ENCODE data around the gene DAAM1. TPM values are rescaled to one million over a fixed set of nuclear protein-coding genes. Genes with fewer than 3 reads are reported as not detected.

The DAAM1 gene
- total RNA-seq, 1 donor from 2014 or later = 38.0 TPM

DNA sequence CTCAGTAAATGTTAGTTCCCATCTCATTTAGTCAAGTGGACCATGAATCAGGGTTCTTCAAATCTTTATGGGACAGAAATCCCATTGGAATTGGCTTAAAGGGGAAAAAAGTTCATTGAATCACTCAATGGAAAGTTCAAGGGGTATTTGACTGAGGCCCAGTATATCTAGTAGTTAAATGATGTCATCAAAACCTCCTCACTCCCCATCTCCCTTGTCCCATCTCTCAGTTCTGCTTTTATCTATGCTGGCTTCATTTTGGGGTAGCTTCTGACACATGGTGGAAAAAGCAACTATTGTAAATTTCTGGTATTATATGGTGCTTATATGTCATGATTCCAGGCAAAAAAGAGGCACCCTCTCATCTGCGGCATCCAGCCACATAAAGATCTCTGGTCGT, 51.9 kb downstream of the DAAM1 start:
- H3K9me3 ChIP-seq (ENCODE audit: insufficient read depth, low read depth, low read length) = no peaks in the 10 kb centered on the region
- Mint-ChIP-seq H3K36me3 (ENCODE audit: low read depth, unreplicated experiment) (peaks cover 3% of the 10 kb centered on the region), H3K9me3 (ENCODE audit: unreplicated experiment) (no peaks in the 10 kb centered on the region), H3K4me1 (ENCODE audit: low read depth, unreplicated experiment) (peaks cover 14% of the 10 kb centered on the region), H3K27ac (ENCODE audit: unreplicated experiment) (no peak overlapping the region), H3K4me3 (ENCODE audit: unreplicated experiment) (no peak overlapping the region), H3K27me3 (ENCODE audit: low read depth, unreplicated experiment) (no peaks in the 10 kb centered on the region)
- H3K4me1 ChIP-seq (ENCODE audit: insufficient read depth, low read length) = no peaks in the 10 kb centered on the region
- no peaks in the 10 kb centered on the region for H3K36me3 ChIP-seq (ENCODE audit: insufficient read depth, low read length)
- H3K27ac ChIP-seq (ENCODE audit: low read depth, low read length) = no peak overlapping the region
- peaks cover 48% of the 10 kb centered on the region for H4K20me1 ChIP-seq (ENCODE audit: insufficient read depth, low read length)
- no peak overlapping the region for H3K4me2 ChIP-seq (ENCODE audit: low read length)
- no peak overlapping the region for H2AFZ ChIP-seq (ENCODE audit: low read depth, low read length)
- no peak overlapping the region for H3K4me3 ChIP-seq (ENCODE audit: insufficient read depth, low read depth, low read length)
- H3K9ac ChIP-seq (ENCODE audit: low read length) = no peak overlapping the region
- FAIRE-seq (no peak), DNase-seq (ENCODE audit: low read depth) (no peak)
- H3K27me3 ChIP-seq (ENCODE audit: insufficient read depth, low read length) = no peaks in the 10 kb centered on the region
- H3K79me2 ChIP-seq (ENCODE audit: insufficient read depth, low read length) = peaks cover 54% of the 10 kb centered on the region
- TF ChIP-seq, protein P1, sequence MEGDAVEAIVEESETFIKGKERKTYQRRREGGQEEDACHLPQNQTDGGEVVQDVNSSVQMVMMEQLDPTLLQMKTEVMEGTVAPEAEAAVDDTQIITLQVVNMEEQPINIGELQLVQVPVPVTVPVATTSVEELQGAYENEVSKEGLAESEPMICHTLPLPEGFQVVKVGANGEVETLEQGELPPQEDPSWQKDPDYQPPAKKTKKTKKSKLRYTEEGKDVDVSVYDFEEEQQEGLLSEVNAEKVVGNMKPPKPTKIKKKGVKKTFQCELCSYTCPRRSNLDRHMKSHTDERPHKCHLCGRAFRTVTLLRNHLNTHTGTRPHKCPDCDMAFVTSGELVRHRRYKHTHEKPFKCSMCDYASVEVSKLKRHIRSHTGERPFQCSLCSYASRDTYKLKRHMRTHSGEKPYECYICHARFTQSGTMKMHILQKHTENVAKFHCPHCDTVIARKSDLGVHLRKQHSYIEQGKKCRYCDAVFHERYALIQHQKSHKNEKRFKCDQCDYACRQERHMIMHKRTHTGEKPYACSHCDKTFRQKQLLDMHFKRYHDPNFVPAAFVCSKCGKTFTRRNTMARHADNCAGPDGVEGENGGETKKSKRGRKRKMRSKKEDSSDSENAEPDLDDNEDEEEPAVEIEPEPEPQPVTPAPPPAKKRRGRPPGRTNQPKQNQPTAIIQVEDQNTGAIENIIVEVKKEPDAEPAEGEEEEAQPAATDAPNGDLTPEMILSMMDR (IDR thresholded peaks at IDR 0.05; ENCODE audit: insufficient read depth, low read depth, low read length) = no peak
- TF ChIP-seq EZH2 (IDR thresholded peaks at IDR 0.05; ENCODE audit: insufficient read depth, low read length) = no peak

DNA sequence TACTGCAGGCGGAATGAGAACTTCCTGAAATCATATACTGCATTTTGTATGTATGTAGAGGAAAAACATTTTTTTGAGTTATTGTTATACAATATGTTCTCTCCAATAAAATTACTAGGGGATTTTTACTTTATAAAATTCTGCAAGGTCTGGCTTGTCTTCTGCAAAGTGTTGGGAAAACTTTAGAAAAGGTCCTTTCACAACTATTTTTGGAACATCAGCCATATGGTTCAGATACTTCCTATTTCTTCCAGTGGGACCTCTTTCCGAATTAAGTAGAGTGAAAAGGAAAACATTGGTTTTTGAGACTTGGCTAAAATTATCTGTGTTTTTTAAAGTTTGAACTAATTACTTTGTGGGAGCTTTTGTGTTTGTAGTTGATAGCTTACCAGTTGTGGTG, 52.7 kb downstream of the DAAM1 start:
- Mint-ChIP-seq H3K36me3 (ENCODE audit: low read depth, unreplicated experiment) (peaks cover 3% of the 10 kb centered on the region), H3K27ac (ENCODE audit: unreplicated experiment) (no peak overlapping the region), H3K4me1 (ENCODE audit: low read depth, unreplicated experiment) (peaks cover 13% of the 10 kb centered on the region), H3K27me3 (ENCODE audit: low read depth, unreplicated experiment) (no peaks in the 10 kb centered on the region), H3K4me3 (ENCODE audit: unreplicated experiment) (no peak overlapping the region), H3K9me3 (ENCODE audit: unreplicated experiment) (no peaks in the 10 kb centered on the region)
- H3K4me1 ChIP-seq (ENCODE audit: insufficient read depth, low read length) = no peaks in the 10 kb centered on the region
- TF ChIP-seq, protein P1 (IDR thresholded peaks at IDR 0.05; ENCODE audit: insufficient read depth, low read depth, low read length) = no peak
- TF ChIP-seq EZH2 (IDR thresholded peaks at IDR 0.05; ENCODE audit: insufficient read depth, low read length) = no peak
- FAIRE-seq = no peak
- H2AFZ ChIP-seq (ENCODE audit: low read depth, low read length) = no peak overlapping the region
- peaks cover 54% of the 10 kb centered on the region for H3K79me2 ChIP-seq (ENCODE audit: insufficient read depth, low read length)
- peaks cover 49% of the 10 kb centered on the region for H4K20me1 ChIP-seq (ENCODE audit: insufficient read depth, low read length)
- H3K9me3 ChIP-seq (ENCODE audit: insufficient read depth, low read depth, low read length) = no peaks in the 10 kb centered on the region
- H3K27ac ChIP-seq (ENCODE audit: low read depth, low read length) = no peak overlapping the region
- H3K27me3 ChIP-seq (ENCODE audit: insufficient read depth, low read length) = no peaks in the 10 kb centered on the region
- H3K36me3 ChIP-seq (ENCODE audit: insufficient read depth, low read length) = no peaks in the 10 kb centered on the region
- H3K4me3 ChIP-seq (ENCODE audit: insufficient read depth, low read depth, low read length) = no peak overlapping the region
- DNase-seq (ENCODE audit: low read depth) = no peak
- H3K4me2 ChIP-seq (ENCODE audit: low read length) = no peak overlapping the region
- H3K9ac ChIP-seq (ENCODE audit: low read length) = no peak overlapping the region

GRCh38 chr14:59243174-59243573, 54.7 kb downstream of the DAAM1 start:
- Mint-ChIP-seq H3K4me3 (ENCODE audit: unreplicated experiment) (no peak overlapping the region), H3K27ac (ENCODE audit: unreplicated experiment) (no peak overlapping the region), H3K27me3 (ENCODE audit: low read depth, unreplicated experiment) (no peaks in the 10 kb centered on the region), H3K9me3 (ENCODE audit: unreplicated experiment) (no peaks in the 10 kb centered on the region), H3K36me3 (ENCODE audit: low read depth, unreplicated experiment) (peaks cover 3% of the 10 kb centered on the region), H3K4me1 (ENCODE audit: low read depth, unreplicated experiment) (peaks cover 5% of the 10 kb centered on the region)
- Histone ChIP-seq H2AFZ (ENCODE audit: low read depth, low read length) (no peak overlapping the region), H3K4me1 (ENCODE audit: insufficient read depth, low read length) (no peaks in the 10 kb centered on the region), H3K9ac (ENCODE audit: low read length) (no peak overlapping the region), H4K20me1 (ENCODE audit: insufficient read depth, low read length) (peaks cover 38% of the 10 kb centered on the region), H3K27me3 (ENCODE audit: insufficient read depth, low read length) (no peaks in the 10 kb centered on the region), H3K79me2 (ENCODE audit: insufficient read depth, low read length) (peaks cover 40% of the 10 kb centered on the region), H3K9me3 (ENCODE audit: insufficient read depth, low read depth, low read length) (no peaks in the 10 kb centered on the region), H3K36me3 (ENCODE audit: insufficient read depth, low read length) (no peaks in the 10 kb centered on the region), H3K4me3 (ENCODE audit: insufficient read depth, low read depth, low read length) (no peak overlapping the region), H3K27ac (ENCODE audit: low read depth, low read length) (no peak overlapping the region), H3K4me2 (ENCODE audit: low read length) (no peak overlapping the region)
- DNase-seq (ENCODE audit: low read depth) = no peak
- TF ChIP-seq, protein P1 (IDR thresholded peaks at IDR 0.05; ENCODE audit: insufficient read depth, low read depth, low read length) = no peak
- TF ChIP-seq EZH2 (IDR thresholded peaks at IDR 0.05; ENCODE audit: insufficient read depth, low read length) = no peak
- FAIRE-seq = no peak

Data from astrocyte (in vitro differentiated cells and primary cell).